ENCODE results near the gene RAB33B.

DNA sequence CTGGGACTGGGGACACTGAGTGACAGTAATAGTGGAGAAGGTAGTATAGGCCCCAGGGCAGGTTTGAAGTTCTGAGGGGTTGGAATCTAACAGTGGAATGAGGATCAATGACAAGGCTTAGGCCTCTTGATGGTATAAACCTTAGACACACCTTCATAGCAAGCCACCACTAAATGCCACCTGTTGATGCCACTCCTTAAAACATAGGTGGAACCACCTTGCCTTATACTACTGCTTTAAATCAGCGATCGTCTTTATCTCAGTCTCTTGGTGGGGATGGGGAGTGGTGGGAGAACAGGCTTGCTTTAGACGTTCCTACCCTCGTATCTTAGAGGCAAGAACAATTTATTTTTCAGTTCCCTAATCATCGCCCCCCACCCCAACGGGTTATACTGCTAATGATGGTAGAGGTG lies 1.2 kb downstream of the RAB33B start:
- TF ChIP-seq, protein P1, sequence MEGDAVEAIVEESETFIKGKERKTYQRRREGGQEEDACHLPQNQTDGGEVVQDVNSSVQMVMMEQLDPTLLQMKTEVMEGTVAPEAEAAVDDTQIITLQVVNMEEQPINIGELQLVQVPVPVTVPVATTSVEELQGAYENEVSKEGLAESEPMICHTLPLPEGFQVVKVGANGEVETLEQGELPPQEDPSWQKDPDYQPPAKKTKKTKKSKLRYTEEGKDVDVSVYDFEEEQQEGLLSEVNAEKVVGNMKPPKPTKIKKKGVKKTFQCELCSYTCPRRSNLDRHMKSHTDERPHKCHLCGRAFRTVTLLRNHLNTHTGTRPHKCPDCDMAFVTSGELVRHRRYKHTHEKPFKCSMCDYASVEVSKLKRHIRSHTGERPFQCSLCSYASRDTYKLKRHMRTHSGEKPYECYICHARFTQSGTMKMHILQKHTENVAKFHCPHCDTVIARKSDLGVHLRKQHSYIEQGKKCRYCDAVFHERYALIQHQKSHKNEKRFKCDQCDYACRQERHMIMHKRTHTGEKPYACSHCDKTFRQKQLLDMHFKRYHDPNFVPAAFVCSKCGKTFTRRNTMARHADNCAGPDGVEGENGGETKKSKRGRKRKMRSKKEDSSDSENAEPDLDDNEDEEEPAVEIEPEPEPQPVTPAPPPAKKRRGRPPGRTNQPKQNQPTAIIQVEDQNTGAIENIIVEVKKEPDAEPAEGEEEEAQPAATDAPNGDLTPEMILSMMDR (IDR thresholded peaks at IDR 0.05) = no peak
- no peak for TF ChIP-seq POLR2A (IDR thresholded peaks at IDR 0.05)
